Neural cell (in vitro differentiated cells): ENCODE data around the gene NR2F1-AS1. TPM values are rescaled to one million over a fixed set of nuclear protein-coding genes. Genes with fewer than 3 reads are reported as not detected.

Source experiments
- H2AFZ ChIP-seq: fragments of 200-600, 300-800 bp; sonication (generic), shearing (Covaris generic); 2 replicates; pipeline ENCODE4 v1.6.0; 2014; ENCODE audit warnings: low read depth, mild to moderate bottlenecking, antibody characterized with exemption, low read length, moderate library complexity
- H3F3A ChIP-seq: fragments of 200-600 bp; shearing (Covaris generic); 2 replicates; pipeline ENCODE4 v1.6.1; 2016; ENCODE audit warnings: mild to moderate bottlenecking, moderate library complexity, mixed read lengths, antibody characterized with exemption, low read length; ENCODE audit not compliant: insufficient read depth, poor library complexity, severe bottlenecking
- H3K27ac ChIP-seq: fragments of 200-600, 300-800 bp; sonication (generic), shearing (Covaris generic); 2 replicates; pipeline ENCODE4 v1.5.1; 2014; ENCODE audit warnings: mild to moderate bottlenecking, low read length, moderate library complexity
- H3K27me3 ChIP-seq: fragments of 300-800, 200-600 bp; sonication (generic), shearing (Covaris generic); 2 replicates; pipeline ENCODE4 v1.6.0; 2014; ENCODE audit warnings: mild to moderate bottlenecking, low read depth, low read length, moderate library complexity; ENCODE audit not compliant: insufficient read depth
- H3K36me3 ChIP-seq: fragments of 300-800, 200-600 bp; sonication (generic), shearing (Covaris generic); 2 replicates; pipeline ENCODE4 v1.5.1; 2014; ENCODE audit warnings: mild to moderate bottlenecking, antibody characterized with exemption, low read length, moderate library complexity; ENCODE audit not compliant: insufficient read depth
- H3K4me2 ChIP-seq: fragments of 300-800, 200-600 bp; sonication (generic), shearing (Covaris generic); 2 replicates; pipeline ENCODE4 v1.6.0; 2014; ENCODE audit warnings: mild to moderate bottlenecking, low read length
- H3K4me3 ChIP-seq: fragments of 300-800, 200-600 bp; sonication (generic), shearing (Covaris generic); 2 replicates; pipeline ENCODE4 v1.5.1; 2014; ENCODE audit warnings: mild to moderate bottlenecking, low read length, moderate library complexity
- H3K79me2 ChIP-seq: fragments of 200-600 bp; shearing (Covaris generic); replicated peaks from 2 replicates; pipeline ENCODE4 v1.6.0; 2014; ENCODE audit warnings: mild to moderate bottlenecking, low read length, moderate library complexity; ENCODE audit not compliant: insufficient read depth
- H3K9ac ChIP-seq: fragments of 300-800, 200-600 bp; sonication (generic), shearing (Covaris generic); 2 replicates; pipeline ENCODE4 v1.6.1; 2016; ENCODE audit warnings: mild to moderate bottlenecking, low read length, mixed read lengths
- H3K9me2 ChIP-seq: fragments of 200-600 bp; shearing (Covaris generic); 2 replicates; pipeline ENCODE4 v1.6.1; 2016; ENCODE audit warnings: mild to moderate bottlenecking, low read length, mixed read lengths; ENCODE audit not compliant: insufficient read depth
- H3K9me3 ChIP-seq: fragments of 200-600, 300-800 bp; sonication (generic), shearing (Covaris generic); 2 replicates; pipeline ENCODE4 v1.6.1; 2016; ENCODE audit warnings: mild to moderate bottlenecking, mixed run types, low read length, moderate library complexity, mixed read lengths
- H4K20me1 ChIP-seq: fragments of 200-600 bp; shearing (Covaris generic); 2 replicates; pipeline ENCODE4 v1.6.1; 2016; ENCODE audit warnings: mild to moderate bottlenecking, mixed run types; ENCODE audit not compliant: insufficient read depth
- CTCF ChIP-seq: fragments of 450-650 bp; IDR thresholded peaks from 2 replicates; pipeline ENCODE4 v1.5.1; 2014; ENCODE audit warnings: antibody characterized with exemption, mild to moderate bottlenecking, moderate library complexity; ENCODE audit not compliant: poor library complexity, severe bottlenecking
- EP300 ChIP-seq: fragments of 450-650 bp; conservative IDR thresholded peaks from 2 replicates; pipeline ENCODE4 v1.6.1; 2014; ENCODE audit warnings: antibody characterized with exemption, mild to moderate bottlenecking, moderate library complexity; ENCODE audit not compliant: poor library complexity, severe bottlenecking
- EZH2 ChIP-seq: fragments of 200-600, 300-800 bp; shearing (Covaris generic), sonication (generic); IDR thresholded peaks from 2 replicates; pipeline ENCODE4 v1.6.1; 2014; ENCODE audit warnings: antibody characterized with exemption, low read length, borderline replicate concordance, mild to moderate bottlenecking; ENCODE audit not compliant: insufficient read depth, poor library complexity, severe bottlenecking
- MXI1 ChIP-seq: fragments of 450-650 bp; conservative IDR thresholded peaks from 2 replicates; pipeline ENCODE4 v1.6.1; 2014; ENCODE audit warnings: antibody characterized with exemption, mild to moderate bottlenecking; ENCODE audit not compliant: poor library complexity, severe bottlenecking
- POLR2AphosphoS5 ChIP-seq: IDR thresholded peaks from 2 replicates; pipeline ENCODE4 v1.6.1; 2012
- RAD21 ChIP-seq: fragments of 450-650 bp; conservative IDR thresholded peaks from 2 replicates; pipeline ENCODE4 v1.6.1; 2014; ENCODE audit warnings: antibody characterized with exemption, mild to moderate bottlenecking, moderate library complexity
- REST ChIP-seq: IDR thresholded peaks from 2 replicates; pipeline ENCODE4 v1.6.1; 2012; ENCODE audit warnings: borderline replicate concordance
- SMC3 ChIP-seq: fragments of 450-650 bp; conservative IDR thresholded peaks from 2 replicates; pipeline ENCODE4 v1.6.1; 2014; ENCODE audit warnings: antibody characterized with exemption, mild to moderate bottlenecking, moderate library complexity; ENCODE audit not compliant: poor library complexity
- TAF1 ChIP-seq: IDR thresholded peaks from 2 replicates; pipeline ENCODE4 v1.6.1; 2012; ENCODE audit warnings: low read depth
- polyA plus RNA-seq: library from polyadenylated mRNA; depleted of rRNA; stranded (reverse); fragments of >200 nt; gene quantifications from 2 replicates; pipeline ENCODE4 v1.2.3, GENCODE V29; 2014

The NR2F1-AS1 gene
- polyA plus RNA-seq, 1 donor from 2014 or later = 0.24 TPM

- Histone ChIP-seq H3K36me3 (no peaks in the 10 kb centered on the region), H3K4me3 (no peak overlapping the region), H2AFZ (no peak overlapping the region), H3K79me2 (no peaks in the 10 kb centered on the region), H4K20me1 (no peaks in the 10 kb centered on the region), H3K9ac (no peak overlapping the region), H3K9me2 (no peaks in the 10 kb centered on the region), H3K4me2 (no peak overlapping the region), H3K27me3 (peaks cover 96% of the 10 kb centered on the region), H3K27ac (no peak overlapping the region), H3K9me3 (peaks cover 18% of the 10 kb centered on the region), H3F3A (no peaks in the 10 kb centered on the region)
- no peak for TF ChIP-seq EP300
- TF ChIP-seq RAD21 = no peak
- TF ChIP-seq SMC3 = no peak
- TF ChIP-seq REST = no peak
- no peak for TF ChIP-seq MXI1
- no peak for TF ChIP-seq TAF1
- TF ChIP-seq POLR2AphosphoS5 = no peak
- TF ChIP-seq CTCF = no peak
- no peak for TF ChIP-seq EZH2
Observed at GRCh38 chr5:93590493-93590892, 9.5 kb upstream of the NR2F1-AS1 start.

DNA sequence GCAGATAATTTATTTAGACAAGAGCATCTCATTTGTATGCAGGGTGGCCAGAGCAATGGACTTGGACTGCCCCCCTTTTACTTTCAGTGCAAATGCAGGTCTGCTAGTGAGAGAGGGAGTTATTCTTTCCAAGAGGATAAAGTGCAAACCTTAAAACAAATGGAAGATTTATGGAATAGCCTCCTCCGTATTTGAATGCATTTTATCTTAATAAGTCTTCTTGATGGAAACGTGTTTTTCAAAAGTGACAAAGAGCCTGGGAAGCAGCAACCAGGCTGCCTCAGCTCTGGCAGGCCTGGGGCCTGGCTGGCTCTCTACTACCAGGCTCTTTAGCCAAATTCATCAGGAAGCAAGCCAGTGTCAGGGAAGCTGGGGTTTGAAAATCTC, 8.8 kb upstream of the NR2F1-AS1 start:
- TF ChIP-seq RAD21 (no peak), POLR2AphosphoS5 (no peak), REST (no peak), SMC3 (no peak), MXI1 (no peak), EP300 (no peak), CTCF (no peak), EZH2 (no peak), TAF1 (no peak)
- Histone ChIP-seq H3K9me3 (peaks cover 13% of the 10 kb centered on the region), H3K27me3 (peaks cover 95% of the 10 kb centered on the region), H3K27ac (no peak overlapping the region), H3K36me3 (no peaks in the 10 kb centered on the region), H2AFZ (no peak overlapping the region), H3K9ac (no peak overlapping the region), H3K79me2 (no peaks in the 10 kb centered on the region), H4K20me1 (no peaks in the 10 kb centered on the region), H3K4me3 (no peak overlapping the region), H3F3A (no peaks in the 10 kb centered on the region), H3K9me2 (no peaks in the 10 kb centered on the region), H3K4me2 (no peak overlapping the region)
